HG03039 (cell line): ENCODE data around the gene DHRS1.

Experiments
- ATAC-seq: cut with Tn5 transposase; IDR thresholded peaks from one replicate; pipeline ENCODE4 v1.9.1; 2021; ENCODE audit warnings: mild to moderate bottlenecking, moderate library complexity; ENCODE audit not compliant: unreplicated experiment

Gene DHRS1

GRCh38 chr14:24267516-24267915, 32.1 kb downstream of the DHRS1 start:
- ATAC-seq: no peak

- ATAC-seq: no peak
Measured at GRCh38 chr14:24266344-24267244, 33.0 kb downstream of the DHRS1 start.

- ATAC-seq: no peak
Measured at GRCh38 chr14:24264298-24264697, 35.3 kb downstream of the DHRS1 start.

- ATAC-seq: no peak
Measured at GRCh38 chr14:24263848-24264247, 35.7 kb downstream of the DHRS1 start.

GRCh38 chr14:24262821-24263733, 36.5 kb downstream of the DHRS1 start, which contains the start of gene TGM1:
Gene TGM1 (minus strand): TSS chr14:24263177. CDS start chr14:24262352, 825 bp downstream.
- ATAC-seq: no peak

GRCh38 chr14:24261969-24262327, 37.6 kb downstream of the DHRS1 start:
- no peak for ATAC-seq

- no peak for ATAC-seq
Measured at GRCh38 chr14:24261256-24261968, 38.2 kb downstream of the DHRS1 start.

- no peak for ATAC-seq
Measured at GRCh38 chr14:24260780-24261157, 38.8 kb downstream of the DHRS1 start.

GRCh38 chr14:24260026-24260779, 39.4 kb downstream of the DHRS1 start:
- no peak for ATAC-seq

- ATAC-seq: no peak
Measured at GRCh38 chr14:24259282-24260025, 40.1 kb downstream of the DHRS1 start.

GRCh38 chr14:24258548-24259265, 40.9 kb downstream of the DHRS1 start:
- ATAC-seq: no peak

GRCh38 chr14:24258119-24258518, 41.5 kb downstream of the DHRS1 start:
- no peak for ATAC-seq

GRCh38 chr14:24256960-24257359, 42.6 kb downstream of the DHRS1 start:
- no peak for ATAC-seq

- no peak for ATAC-seq
Measured at GRCh38 chr14:24255931-24256711, 43.5 kb downstream of the DHRS1 start.

- no peak for ATAC-seq
Measured at GRCh38 chr14:24255438-24255837, 44.1 kb downstream of the DHRS1 start.

GRCh38 chr14:24254630-24255392, 44.8 kb downstream of the DHRS1 start:
- ATAC-seq: no peak

- ATAC-seq: no peak
Measured at GRCh38 chr14:24253936-24254335, 45.6 kb downstream of the DHRS1 start.
